Measurements from ENCODE around the gene DEFB124.
"Not testable (repeated sequence)": the region's sequence is repeated elsewhere in the genome, so short reads cannot be mapped to it uniquely, and the experiment has no call there.

DNA sequence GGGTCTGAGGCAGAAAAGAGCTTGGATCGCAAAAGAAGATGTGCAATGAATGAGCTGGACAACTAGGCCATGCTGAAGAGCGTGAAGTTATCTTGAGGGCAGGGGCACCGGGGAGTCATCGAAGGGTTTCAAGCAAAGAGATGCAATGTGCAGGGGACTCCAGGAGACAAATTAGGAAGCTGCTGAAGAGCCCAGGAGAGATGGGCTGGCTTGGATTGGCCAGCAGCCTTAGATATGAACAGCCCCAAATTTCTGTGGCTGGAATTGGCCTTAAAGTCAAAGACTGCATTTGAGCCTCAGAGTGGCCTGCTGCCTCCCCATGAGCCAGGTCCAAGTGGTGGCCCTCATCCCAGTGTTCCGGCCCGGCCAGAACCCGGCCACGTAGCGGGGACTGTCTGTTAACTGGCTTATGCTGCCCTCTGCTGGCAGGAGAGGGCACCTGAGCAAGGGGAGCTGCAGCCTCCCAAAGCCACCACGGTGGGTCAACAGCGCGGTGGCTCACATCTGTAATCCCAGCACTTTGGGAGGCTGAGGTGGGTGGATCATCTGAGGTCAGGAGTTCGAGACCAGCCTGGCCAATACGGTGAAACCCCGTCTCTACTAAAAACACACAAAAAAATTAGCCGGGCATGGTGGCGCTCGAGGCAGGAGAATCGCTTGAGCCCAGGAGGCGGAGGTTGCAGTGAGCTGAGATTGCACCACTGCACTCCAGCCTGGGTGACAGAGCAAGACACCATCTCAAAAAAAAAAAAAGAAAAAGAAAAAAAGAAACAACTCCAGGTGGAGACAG, 28.2 kb upstream of the DEFB124 start:
- peak; percentile 94 to 97 for TF ChIP-seq CTCF (IDR thresholded peaks at IDR 0.05)
- TF ChIP-seq POLR2A (IDR thresholded peaks at IDR 0.05) = not testable (repeated sequence)

All from suprapubic skin (tissue), 3 donors.